ENCODE results near the gene RAP2A. TPM values are rescaled to one million over a fixed set of nuclear protein-coding genes. Genes with fewer than 3 reads are reported as not detected.

RAP2A gene
- total RNA-seq, 1 donor from 2014 or later = 46.6 TPM

DNA sequence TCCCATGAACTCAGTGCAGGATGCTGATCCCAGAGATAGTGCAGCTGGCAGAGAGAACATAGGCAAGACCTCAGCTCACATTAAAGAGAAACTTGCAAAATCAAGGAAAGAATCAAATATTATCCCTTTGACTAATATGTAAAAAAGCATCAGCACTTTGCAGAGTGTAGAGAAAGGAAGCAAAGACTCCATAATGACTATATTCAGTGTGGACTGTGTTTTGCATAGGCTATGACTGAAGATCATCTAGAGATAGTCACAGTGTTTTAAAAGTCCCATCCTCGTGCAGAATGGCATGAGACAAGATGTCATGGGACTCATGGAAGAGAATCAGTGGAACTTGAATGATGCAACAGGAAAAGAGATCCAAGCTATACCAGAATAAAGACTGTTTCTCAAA lies 84.0 kb downstream of the RAP2A start:
- Mint-ChIP-seq H3K27me3 (ENCODE audit: low read depth, unreplicated experiment) (no peaks in the 10 kb centered on the region), H3K36me3 (ENCODE audit: low read depth, unreplicated experiment) (peaks cover 2% of the 10 kb centered on the region), H3K4me1 (ENCODE audit: low read depth, unreplicated experiment) (no peaks in the 10 kb centered on the region), H3K4me3 (ENCODE audit: unreplicated experiment) (no peak overlapping the region), H3K27ac (ENCODE audit: unreplicated experiment) (no peak overlapping the region), H3K9me3 (ENCODE audit: unreplicated experiment) (peaks cover 9% of the 10 kb centered on the region)
- Histone ChIP-seq H3K27me3 (ENCODE audit: insufficient read depth, low read length) (no peaks in the 10 kb centered on the region), H3K4me1 (ENCODE audit: insufficient read depth, low read length) (no peaks in the 10 kb centered on the region), H3K36me3 (ENCODE audit: insufficient read depth, low read length) (no peaks in the 10 kb centered on the region), H3K9me3 (ENCODE audit: insufficient read depth, low read depth, low read length) (no peaks in the 10 kb centered on the region), H3K4me3 (ENCODE audit: insufficient read depth, low read depth, low read length) (no peak overlapping the region), H2AFZ (ENCODE audit: low read depth, low read length) (no peak overlapping the region), H3K4me2 (ENCODE audit: low read length) (no peak overlapping the region), H3K9ac (ENCODE audit: low read length) (no peak overlapping the region), H4K20me1 (ENCODE audit: insufficient read depth, low read length) (no peaks in the 10 kb centered on the region), H3K79me2 (ENCODE audit: insufficient read depth, low read length) (no peaks in the 10 kb centered on the region), H3K27ac (ENCODE audit: low read depth, low read length) (no peak overlapping the region)
- no peak for TF ChIP-seq EZH2 (IDR thresholded peaks at IDR 0.05; ENCODE audit: insufficient read depth, low read length)
- no peak for TF ChIP-seq CTCF (IDR thresholded peaks at IDR 0.05; ENCODE audit: insufficient read depth, low read depth, low read length)
- DNase-seq (ENCODE audit: low read depth) (no peak), FAIRE-seq (no peak)

Other genes starting within 250 kb of the RAP2A start
- 66.5 and 70.2 TPM in 2 replicates for gene MBNL2, start 211.8 kb upstream of the RAP2A start, total RNA-seq